GM21576 (cell line): ENCODE data around the gene LYPD5.
"Not testable (repeated sequence)": the region's sequence is repeated elsewhere in the genome, so short reads cannot be mapped to it uniquely, and the experiment has no call there.

Experiments used
- ATAC-seq: cut with Tn5 transposase; IDR thresholded peaks from one replicate; pipeline ENCODE4 v1.9.1; 2021; ENCODE audit warnings: mild to moderate bottlenecking, moderate library complexity; ENCODE audit not compliant: unreplicated experiment

LYPD5 gene, protein sequence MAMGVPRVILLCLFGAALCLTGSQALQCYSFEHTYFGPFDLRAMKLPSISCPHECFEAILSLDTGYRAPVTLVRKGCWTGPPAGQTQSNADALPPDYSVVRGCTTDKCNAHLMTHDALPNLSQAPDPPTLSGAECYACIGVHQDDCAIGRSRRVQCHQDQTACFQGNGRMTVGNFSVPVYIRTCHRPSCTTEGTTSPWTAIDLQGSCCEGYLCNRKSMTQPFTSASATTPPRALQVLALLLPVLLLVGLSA

DNA sequence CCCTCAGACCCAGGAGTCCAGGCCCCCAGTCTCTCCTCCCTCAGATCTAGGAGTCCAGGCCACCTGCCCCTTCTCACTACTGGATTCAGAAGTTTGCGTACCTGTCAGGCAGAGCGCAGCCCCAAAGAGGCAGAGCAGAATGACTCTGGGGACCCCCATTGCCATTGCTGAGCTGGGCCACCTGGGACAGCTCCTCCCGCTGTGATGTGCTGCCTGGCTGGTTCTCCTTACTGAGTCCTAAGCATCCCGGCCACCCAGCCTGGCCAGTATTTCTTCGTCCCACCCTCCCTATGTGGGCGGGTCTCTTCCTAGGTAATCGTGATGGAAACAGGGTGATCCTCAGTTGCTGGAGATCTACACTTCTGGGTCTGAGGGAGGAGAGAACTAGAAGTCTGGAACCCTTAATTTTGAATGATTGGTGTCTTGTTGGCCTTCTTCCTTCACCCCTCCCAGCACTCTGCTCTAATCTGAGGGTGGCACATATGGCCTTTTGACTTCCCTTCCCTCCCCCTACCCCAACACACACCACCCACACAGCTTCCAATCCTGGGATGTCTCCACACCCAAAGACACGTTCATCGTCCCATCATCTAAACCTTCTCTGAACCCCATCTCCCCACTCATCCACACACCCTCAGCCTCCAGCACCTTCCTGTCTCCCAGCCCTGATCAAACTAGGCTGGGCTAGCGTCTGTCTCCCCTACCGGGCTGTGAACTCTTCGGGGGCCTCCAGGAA is at the start of gene LYPD5:
Gene LYPD5 (minus strand): TSS at position 232 of the 736 bp plus-strand sequence. CDS start 67 bp downstream, at position 165.
- no peak for ATAC-seq

GRCh38 chr19:43848821-43849220 is 46.6 kb upstream of the LYPD5 start:
- no peak for ATAC-seq

DNA sequence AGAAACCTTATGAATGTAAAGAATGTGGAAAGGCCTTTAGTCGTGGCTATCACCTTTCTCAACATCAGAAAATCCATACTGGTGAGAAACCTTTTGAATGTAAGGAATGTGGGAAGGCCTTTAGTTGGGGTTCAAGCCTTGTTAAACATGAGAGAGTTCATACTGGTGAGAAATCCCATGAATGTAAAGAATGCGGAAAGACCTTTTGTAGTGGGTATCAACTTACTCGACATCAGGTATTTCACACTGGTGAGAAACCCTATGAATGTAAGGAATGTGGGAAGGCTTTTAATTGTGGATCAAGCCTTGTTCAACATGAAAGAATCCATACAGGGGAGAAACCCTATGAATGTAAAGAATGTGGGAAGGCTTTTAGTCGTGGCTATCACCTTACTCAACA is 45.6 kb upstream of the LYPD5 start:
- no peak for ATAC-seq

DNA sequence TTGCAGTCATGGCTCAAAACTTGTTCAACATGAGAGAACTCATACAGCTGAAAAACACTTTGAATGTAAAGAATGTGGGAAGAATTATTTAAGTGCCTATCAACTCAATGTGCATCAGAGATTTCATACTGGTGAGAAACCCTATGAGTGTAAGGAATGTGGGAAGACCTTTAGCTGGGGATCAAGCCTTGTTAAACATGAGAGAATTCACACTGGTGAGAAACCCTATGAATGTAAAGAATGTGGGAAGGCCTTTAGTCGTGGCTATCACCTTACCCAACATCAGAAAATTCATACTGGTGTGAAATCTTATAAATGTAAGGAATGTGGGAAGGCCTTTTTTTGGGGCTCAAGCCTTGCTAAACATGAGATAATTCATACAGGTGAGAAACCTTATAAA is 45.0 kb upstream of the LYPD5 start:
- no peak for ATAC-seq

DNA sequence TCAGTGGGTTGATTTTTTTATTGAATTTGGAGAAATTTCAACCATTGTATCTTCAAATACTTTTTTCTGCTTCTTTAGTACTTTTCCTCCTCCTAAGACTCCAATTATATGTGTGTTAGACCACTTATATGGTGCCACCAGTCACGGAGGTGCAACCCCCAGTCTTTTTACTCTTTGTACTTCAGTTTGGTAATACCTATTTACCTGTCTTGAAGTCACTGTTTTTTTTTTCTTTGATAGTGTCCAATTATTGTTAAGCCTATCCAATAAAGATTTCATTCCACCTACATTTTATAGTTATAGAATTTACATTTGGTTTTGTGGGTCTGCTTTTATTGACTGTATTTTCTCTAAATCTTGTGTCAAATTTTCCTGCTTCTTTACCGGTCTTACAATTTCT is 39.8 kb upstream of the LYPD5 start:
- ATAC-seq: no peak

GRCh38 chr19:43839139-43839538 is 36.9 kb upstream of the LYPD5 start:
- ATAC-seq: no peak

GRCh38 chr19:43826787-43827754 is 24.8 kb upstream of the LYPD5 start, which contains the start of gene ZNF283:
ZNF283 (plus strand) TSS chr19:43827321; CDS start chr19:43833505, 6,184 bp downstream.
- ATAC-seq: peak; percentile 79

- not testable (repeated sequence) for ATAC-seq
Observed at GRCh38 chr19:43824572-43824971, 22.3 kb upstream of the LYPD5 start.

- not testable (repeated sequence) for ATAC-seq
Observed at GRCh38 chr19:43823856-43824255, 21.6 kb upstream of the LYPD5 start.

GRCh38 chr19:43820884-43821215 is 18.6 kb upstream of the LYPD5 start:
- ATAC-seq: no peak

GRCh38 chr19:43820098-43820883 is 18.0 kb upstream of the LYPD5 start:
- ATAC-seq: no peak

DNA sequence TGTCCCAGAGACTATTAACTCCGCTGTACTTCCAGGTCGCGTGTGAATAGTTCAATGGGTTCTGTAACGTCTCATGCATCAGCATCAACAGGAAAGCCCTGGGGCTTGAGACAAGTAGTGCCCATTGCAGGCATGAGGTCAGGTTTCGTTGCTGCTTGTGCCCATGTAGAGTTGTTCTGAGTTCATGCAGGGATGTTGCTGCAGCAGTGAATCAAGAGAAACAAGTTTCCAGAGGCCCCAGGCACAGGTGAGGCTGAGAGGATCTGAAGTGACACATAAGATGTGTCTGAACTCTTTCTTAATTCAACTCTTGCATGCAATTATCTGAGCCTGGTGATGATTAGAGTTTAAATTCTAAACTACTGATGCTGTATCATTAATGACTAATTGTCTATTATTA is 16.3 kb upstream of the LYPD5 start:
- ATAC-seq: no peak

DNA sequence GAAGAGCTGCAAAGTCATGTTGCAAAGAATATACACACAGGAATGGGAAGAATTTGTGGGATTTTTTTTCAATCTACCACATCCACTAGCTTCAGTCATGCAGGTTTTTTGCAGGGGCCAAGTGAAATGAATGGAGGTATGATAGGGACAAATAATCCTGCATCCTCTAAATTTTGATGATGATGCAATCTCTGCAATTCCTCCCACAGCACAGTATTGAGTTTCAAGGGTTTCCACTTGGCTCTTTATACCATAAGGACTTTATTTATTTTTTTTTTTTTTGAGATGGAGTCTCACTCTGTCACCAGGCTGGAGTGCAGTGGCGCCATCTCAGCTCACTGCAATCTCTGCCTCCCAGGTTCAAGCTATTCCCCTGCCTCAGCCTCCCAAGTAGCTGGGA is 15.2 kb upstream of the LYPD5 start:
- ATAC-seq: not testable (repeated sequence)

DNA sequence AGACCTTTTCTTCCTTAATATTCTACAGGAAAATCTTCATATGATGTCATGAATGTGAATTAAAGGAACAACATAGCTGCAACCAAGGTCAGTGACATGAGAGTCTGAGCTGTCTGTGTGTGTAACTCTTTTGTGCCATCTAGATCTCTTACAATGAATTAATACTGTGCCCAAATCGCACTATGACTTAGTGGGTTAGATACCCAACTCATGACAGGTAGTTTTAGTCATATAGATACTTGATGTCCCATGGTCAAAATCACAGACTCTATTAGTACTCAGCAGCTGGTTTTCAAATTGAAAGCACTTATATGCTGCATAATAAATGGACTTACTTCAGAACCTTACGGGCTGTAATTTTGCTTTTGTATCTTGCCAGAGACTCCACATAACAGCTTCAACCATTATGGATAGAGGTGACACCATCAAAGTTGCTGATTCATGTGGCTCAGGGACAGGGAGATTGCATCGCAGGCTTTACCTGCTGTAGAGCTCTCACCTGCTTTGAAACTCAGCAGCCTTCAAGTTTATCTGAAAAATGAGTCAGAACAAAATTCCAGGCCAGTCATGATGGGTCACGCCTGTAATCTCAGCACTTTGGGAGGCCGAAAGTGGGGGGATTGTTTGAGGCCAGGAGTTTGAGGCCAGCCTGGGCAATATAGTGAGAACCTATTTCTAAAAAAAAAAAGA is 12.6 kb upstream of the LYPD5 start:
- no peak for ATAC-seq

- no peak for ATAC-seq
Observed at GRCh38 chr19:43812688-43813087, 10.4 kb upstream of the LYPD5 start.

DNA sequence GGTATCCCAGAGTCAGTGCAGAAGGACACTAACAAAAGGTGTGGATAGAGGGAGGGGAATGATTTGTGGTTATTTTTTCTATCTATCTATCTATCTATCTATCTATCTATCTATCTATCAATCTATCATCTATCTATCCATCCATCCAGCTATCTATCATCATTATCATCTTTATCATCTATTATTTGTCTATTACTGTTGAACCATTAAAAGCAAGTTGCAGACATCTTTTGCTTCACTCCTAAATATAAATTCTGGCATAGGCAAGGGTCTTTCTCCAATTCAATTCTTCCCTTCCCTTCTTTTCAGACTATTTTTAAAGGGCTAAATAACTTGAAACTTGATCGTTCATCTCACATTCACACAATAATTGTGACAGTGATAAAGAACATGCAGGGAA is 10.0 kb upstream of the LYPD5 start:
- no peak for ATAC-seq

DNA sequence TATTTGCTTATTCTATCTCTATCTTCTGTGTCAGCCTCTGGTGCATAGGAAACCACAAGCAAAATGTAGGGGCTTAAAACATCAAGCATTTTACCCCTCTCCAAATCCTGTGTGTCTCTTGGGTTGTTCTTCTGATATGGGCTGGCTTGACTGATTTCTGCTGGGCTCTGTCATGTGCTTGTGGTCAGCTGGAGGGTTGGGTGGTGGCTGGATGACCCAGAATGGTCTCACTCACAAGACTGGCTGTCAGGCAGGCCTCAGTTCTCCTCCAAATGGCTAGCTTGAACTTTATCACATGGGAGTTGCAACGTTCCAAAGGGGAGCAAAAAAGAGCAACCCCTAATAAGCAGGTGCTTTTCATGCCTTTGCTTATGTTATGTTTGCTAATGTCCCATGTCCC is 9.6 kb upstream of the LYPD5 start:
- no peak for ATAC-seq

DNA sequence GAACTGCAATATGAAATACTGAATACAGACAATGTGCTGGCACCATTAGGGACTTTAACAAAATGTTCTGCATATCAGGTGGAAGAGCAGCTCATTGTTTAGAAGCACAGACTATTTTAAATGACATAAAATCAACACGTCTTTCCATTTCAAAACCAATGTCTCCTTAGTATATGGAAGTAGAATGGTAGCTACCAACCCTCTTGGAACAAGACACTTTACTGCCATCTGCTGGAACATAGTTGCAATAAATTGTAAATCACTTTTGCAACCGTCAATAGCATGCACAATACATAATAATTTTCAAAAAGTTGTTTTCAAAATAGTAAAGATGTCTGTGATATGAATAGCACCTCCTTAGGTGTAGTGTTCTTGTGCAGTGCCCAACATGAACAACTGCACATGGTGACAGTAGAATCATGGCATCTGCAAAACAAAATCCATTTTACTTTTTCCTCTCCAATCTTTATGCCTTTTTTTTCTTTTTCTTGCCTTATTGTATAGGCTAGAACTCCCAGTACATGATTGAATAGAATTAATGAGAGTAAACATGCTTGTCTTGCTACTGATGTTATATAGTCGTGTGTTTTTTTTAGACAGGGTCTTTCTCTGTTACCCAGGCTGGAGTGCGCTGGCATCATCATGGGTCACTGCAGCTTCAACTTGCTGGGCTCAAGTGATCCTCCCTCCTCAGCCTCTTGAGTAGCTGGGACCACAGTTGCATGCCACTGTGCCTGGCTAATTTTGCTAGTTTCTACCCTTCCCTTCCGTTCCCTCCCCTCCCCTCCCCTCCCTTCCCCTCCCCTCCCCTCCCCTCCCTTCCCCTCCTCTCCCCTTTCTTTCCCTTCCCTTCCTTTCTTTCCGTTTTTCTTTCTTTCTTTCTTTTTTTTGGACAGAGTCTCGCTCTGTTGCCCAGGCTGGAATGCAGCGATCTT is 7.8 kb upstream of the LYPD5 start:
- no peak for ATAC-seq

- no peak for ATAC-seq
Observed at GRCh38 chr19:43807651-43808050, 5.4 kb upstream of the LYPD5 start.
